Kidney epithelial cell (primary cell): ENCODE measurements around the gene CFAP43. TPM values are rescaled to one million over a fixed set of nuclear protein-coding genes. Genes with fewer than 3 reads are reported as not detected.

Source experiments
- DNase-seq: peaks from one replicate; pipeline ENCODE4 v3.0.0-alpha.2; 2010; ENCODE audit warnings: low read depth
- H3K27me3 ChIP-seq: 2 replicates; pipeline ENCODE4 v1.6.0; 2011; ENCODE audit warnings: low read length; ENCODE audit not compliant: control insufficient read depth, insufficient read depth
- H3K36me3 ChIP-seq: 2 replicates; pipeline ENCODE4 v1.5.1; 2011; ENCODE audit warnings: low read length; ENCODE audit not compliant: control insufficient read depth, insufficient read depth
- H3K4me3 ChIP-seq: 2 replicates; pipeline ENCODE4 v1.5.1; 2011; ENCODE audit warnings: low read depth, mild to moderate bottlenecking, control low read depth, low read length
- CTCF ChIP-seq: IDR thresholded peaks from 2 replicates; pipeline ENCODE4 v1.5.1; 2011; ENCODE audit warnings: mild to moderate bottlenecking, moderate library complexity, low read length, control low read depth, inconsistent platforms; ENCODE audit not compliant: insufficient read depth, poor library complexity, severe bottlenecking
- total RNA-seq: library from RNA; depleted of rRNA; stranded (reverse); fragments of >200 nt; gene quantifications from 2 replicates; pipeline ENCODE4 v1.2.3, GENCODE V29; 2015

CFAP43 gene
- total RNA-seq, 1 donor from 2014 or later, result 0.75 TPM

- TF ChIP-seq CTCF, result no peak
- H3K36me3 ChIP-seq, result no peaks in the 10 kb centered on the region
- H3K27me3 ChIP-seq, result no peaks in the 10 kb centered on the region
- DNase-seq, result no peak
- no peak overlapping the region for H3K4me3 ChIP-seq
These were observed 128.2 kb downstream of the CFAP43 start for GRCh38 chr10:104103956-104104355.

GRCh38 chr10:104101902-104102301 is 130.3 kb downstream of the CFAP43 start:
- Histone ChIP-seq H3K4me3 (no peak overlapping the region), H3K27me3 (no peaks in the 10 kb centered on the region), H3K36me3 (no peaks in the 10 kb centered on the region)
- no peak for TF ChIP-seq CTCF
- no peak for DNase-seq

- no peaks in the 10 kb centered on the region for H3K36me3 ChIP-seq
- DNase-seq, result no peak
- no peaks in the 10 kb centered on the region for H3K27me3 ChIP-seq
- TF ChIP-seq CTCF, result no peak
- H3K4me3 ChIP-seq, result no peak overlapping the region
These were observed 131.4 kb downstream of the CFAP43 start for GRCh38 chr10:104100795-104101194.

GRCh38 chr10:104099941-104100340 is 132.2 kb downstream of the CFAP43 start:
- DNase-seq, result no peak

GRCh38 chr10:104099269-104099668 is 132.9 kb downstream of the CFAP43 start:
- Histone ChIP-seq H3K27me3 (no peaks in the 10 kb centered on the region), H3K4me3 (no peak overlapping the region), H3K36me3 (no peaks in the 10 kb centered on the region)
- TF ChIP-seq CTCF, result no peak
- DNase-seq, result no peak

More at GRCh38 chr10:104099941-104100340, 132.2 kb downstream of the CFAP43 start:
- H3K27me3 ChIP-seq, result no peaks in the 10 kb centered on the region
- no peak overlapping the region for H3K4me3 ChIP-seq
- no peaks in the 10 kb centered on the region for H3K36me3 ChIP-seq
- no peak for TF ChIP-seq CTCF

GRCh38 chr10:104098358-104098925 is 133.7 kb downstream of the CFAP43 start:
- no peak overlapping the region for H3K4me3 ChIP-seq
- TF ChIP-seq CTCF, result no peak
- H3K36me3 ChIP-seq, result no peaks in the 10 kb centered on the region
- DNase-seq, result no peak
- no peaks in the 10 kb centered on the region for H3K27me3 ChIP-seq
